Thyroid gland (tissue), 4 donors: Measurements from ENCODE around the gene SMIM10L1.

ENCODE experiments used
- CTCF ChIP-seq, 6 experiments: fragments of 200-600 bp in 3 of 6; fragments of 450-650 bp in 3 of 6; sonication (generic) in 3 of 6; IDR thresholded peaks; one replicate each; pipeline ENCODE4 v1.5.1; 2016 to 2019; ENCODE audit warnings: antibody characterized with exemption in 6 of 6, mild to moderate bottlenecking in 2 of 6, inconsistent platforms in 1 of 6, moderate library complexity in 1 of 6
- POLR2A ChIP-seq, 2 donors: fragments of 450-650 bp; IDR thresholded peaks; one replicate each; pipeline ENCODE4 v1.6.1; 2017; ENCODE audit warnings: antibody characterized with exemption in 2 of 2, mild to moderate bottlenecking in 2 of 2, moderate library complexity in 1 of 2

DNA sequence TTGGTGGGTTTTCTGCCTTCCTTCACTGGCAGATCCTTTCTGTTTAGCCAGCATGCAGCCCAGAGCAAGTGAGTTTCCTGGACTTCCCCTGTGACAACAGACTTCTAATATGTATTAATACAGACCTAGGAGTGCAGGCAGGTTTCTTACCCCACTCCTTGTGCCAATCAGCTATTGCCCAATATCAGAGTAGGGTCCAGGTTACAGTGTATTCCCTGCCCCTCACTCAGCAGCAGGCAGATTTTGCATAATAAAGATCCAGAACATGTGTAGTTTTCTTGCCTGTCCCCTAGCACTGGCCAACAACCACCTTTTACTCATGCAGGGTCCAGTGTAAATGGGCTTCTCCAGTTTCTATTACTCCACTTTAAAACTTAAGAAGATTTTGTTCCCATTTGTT, 4.7 kb upstream of the SMIM10L1 start:
- TF ChIP-seq CTCF (IDR thresholded peaks at IDR 0.05) (no peak), POLR2A (IDR thresholded peaks at IDR 0.05) (no peak)
